IMR-90 (cell line): Measurements from ENCODE around the gene DRAP1. TPM values are rescaled to one million over a fixed set of nuclear protein-coding genes. Genes with fewer than 3 reads are reported as not detected.
A peak's percentile ranks its signal among the peaks of the same experiment; 100 is the strongest.

Experiments
- ATAC-seq: fragments of 200-7000 bp; cut with Tn5 transposase; 2 replicates; pipeline ENCODE4 v1.9.1; 2020; ENCODE audit warnings: low read depth, mild to moderate bottlenecking, moderate library complexity
- BruUV-seq: library from RNA; stranded (reverse); fragments of 400-500 nt; replicated peaks from 2 replicates; lab custom pipeline; 2021; lab: Mats Ljungman, UMichigan
- CTCF ChIA-PET: fragments of 300-600 bp; formaldehyde crosslinking; extraction: SDS; loops from one replicate; lab custom pipeline; 2021; ENCODE audit warnings: antibody characterized with exemption; lab: Yijun Ruan, JAX
- POLR2A ChIA-PET: fragments of 300-600 bp; sonication (Branson Sonifier 250); formaldehyde crosslinking; loops from one replicate; lab custom pipeline; 2022; ENCODE audit warnings: antibody characterized with exemption; ENCODE audit not compliant: unreplicated experiment; lab: Charles Lee
- DNase-seq: peaks from one replicate; pipeline ENCODE4 v3.0.0; 2013
- H2AFZ ChIP-seq: replicated peaks from 2 replicates; pipeline ENCODE3; 2013; ENCODE audit warnings: low read length, mild to moderate bottlenecking; ENCODE audit not compliant: poor library complexity
- H2AK5ac ChIP-seq: 2 replicates; pipeline ENCODE4 v1.6.1; 2013; ENCODE audit warnings: low read depth, low read length, inconsistent platforms
- H2AK9ac ChIP-seq: replicated peaks from 2 replicates; pipeline ENCODE3; 2013; ENCODE audit warnings: mild to moderate bottlenecking, low read depth, low read length, moderate library complexity; ENCODE audit not compliant: poor library complexity
- H2BK120ac ChIP-seq: 2 replicates; pipeline ENCODE4 v1.6.1; 2013; ENCODE audit warnings: low read depth, low read length, inconsistent platforms
- H2BK15ac ChIP-seq: 3 replicates; pipeline ENCODE4 v1.6.1; 2013; ENCODE audit warnings: low read depth, low read length, inconsistent platforms
- H2BK20ac ChIP-seq: 2 replicates; pipeline ENCODE4 v1.6.1; 2013; ENCODE audit warnings: low read depth, mild to moderate bottlenecking, inconsistent platforms, low read length, moderate library complexity
- H2BK5ac ChIP-seq: 2 replicates; pipeline ENCODE4 v1.6.1; 2013; ENCODE audit warnings: mild to moderate bottlenecking, low read depth, low read length, inconsistent platforms; ENCODE audit not compliant: poor library complexity, severe bottlenecking
- H3K14ac ChIP-seq: replicated peaks from 2 replicates; pipeline ENCODE4 v1.6.1; 2013; ENCODE audit warnings: low read depth, low read length, inconsistent platforms
- H3K18ac ChIP-seq: 2 replicates; pipeline ENCODE4 v1.6.1; 2013; ENCODE audit warnings: low read depth, low read length, control low read depth
- H3K23ac ChIP-seq: 2 replicates; pipeline ENCODE4 v1.6.1; 2013; ENCODE audit warnings: low read depth, low read length, inconsistent platforms
- H3K27ac ChIP-seq: 2 replicates; pipeline ENCODE4 v1.5.1; 2013; ENCODE audit warnings: mild to moderate bottlenecking, control low read depth, low read length; ENCODE audit not compliant: insufficient read depth
- H3K27me3 ChIP-seq: 2 replicates; pipeline ENCODE4 v1.6.1; 2013; ENCODE audit warnings: low read length; ENCODE audit not compliant: control insufficient read depth, insufficient read depth
- H3K36me3 ChIP-seq: 2 replicates; pipeline ENCODE4 v1.6.1; 2013; ENCODE audit warnings: low read length, mixed read lengths; ENCODE audit not compliant: control insufficient read depth, insufficient read depth
- H3K4ac ChIP-seq: 2 replicates; pipeline ENCODE4 v1.6.1; 2013; ENCODE audit warnings: low read depth, low read length, inconsistent platforms
- H3K4me1 ChIP-seq: 2 replicates; pipeline ENCODE4 v1.6.1; 2013; ENCODE audit warnings: low read length, mixed read lengths; ENCODE audit not compliant: control insufficient read depth, insufficient read depth
- H3K4me2 ChIP-seq: 2 replicates; pipeline ENCODE4 v1.6.1; 2013; ENCODE audit warnings: low read depth, mild to moderate bottlenecking, control low read depth, low read length, moderate library complexity
- H3K4me3 ChIP-seq: 2 replicates; pipeline ENCODE4 v1.5.1; 2013; ENCODE audit warnings: low read depth, mild to moderate bottlenecking, control low read depth, low read length, moderate library complexity; ENCODE audit not compliant: insufficient read depth
- H3K56ac ChIP-seq: 2 replicates; pipeline ENCODE4 v1.6.1; 2013; ENCODE audit warnings: low read length, inconsistent platforms; ENCODE audit not compliant: insufficient read depth; ENCODE audit errors: extremely low read depth
- H3K79me1 ChIP-seq, 2 experiments: 2 replicates each; pipeline ENCODE4 v1.6.1; 2013; ENCODE audit warnings: low read length in 2 of 2, inconsistent platforms in 1 of 2, low read depth in 1 of 2
- H3K9ac ChIP-seq: 2 replicates; pipeline ENCODE4 v1.6.1; 2013; ENCODE audit warnings: low read depth, low read length, control low read depth
- H3K9me1 ChIP-seq: 2 replicates; pipeline ENCODE4 v1.6.1; 2013; ENCODE audit warnings: low read length, inconsistent platforms; ENCODE audit not compliant: insufficient read depth
- H3K9me3 ChIP-seq: 2 replicates; pipeline ENCODE4 v1.6.1; 2013; ENCODE audit warnings: low read length; ENCODE audit not compliant: control insufficient read depth, insufficient read depth
- H4K20me1 ChIP-seq: 2 replicates; pipeline ENCODE4 v1.6.1; 2013; ENCODE audit warnings: low read length, inconsistent platforms; ENCODE audit not compliant: insufficient read depth
- H4K5ac ChIP-seq: 2 replicates; pipeline ENCODE4 v1.6.1; 2013; ENCODE audit warnings: mild to moderate bottlenecking, low read depth, low read length, control low read depth
- H4K8ac ChIP-seq, 2 experiments: 2 replicates each; pipeline ENCODE4 v1.6.1; 2013; ENCODE audit warnings: low read depth in 2 of 2, low read length in 2 of 2, control low read depth in 1 of 2, inconsistent platforms in 1 of 2
- H4K91ac ChIP-seq: 2 replicates; pipeline ENCODE4 v1.6.1; 2013; ENCODE audit warnings: low read depth, low read length, inconsistent platforms; ENCODE audit not compliant: insufficient read depth
- ELK1 ChIP-seq: fragments of 150-350 bp; IDR thresholded peaks from 2 replicates; pipeline ENCODE4 v1.6.1; 2016; ENCODE audit warnings: low read depth, mild to moderate bottlenecking, low read length, moderate library complexity, borderline replicate concordance
- FOS ChIP-seq: fragments of 150-350 bp; IDR thresholded peaks from 2 replicates; pipeline ENCODE4 v1.6.1; 2016; ENCODE audit warnings: low read depth, low read length
- MAFK ChIP-seq: IDR thresholded peaks from 2 replicates; pipeline ENCODE4 v1.6.1; 2012; ENCODE audit warnings: low read depth, low read length, improper control_type of control experiment
- POLR2A ChIP-seq: IDR thresholded peaks from 2 replicates; pipeline ENCODE4 v1.6.1; 2012; ENCODE audit warnings: mild to moderate bottlenecking, low read depth, low read length
- USF2 ChIP-seq: fragments of 150-350 bp; IDR thresholded peaks from 2 replicates; pipeline ENCODE4 v1.6.1; 2017; ENCODE audit warnings: mild to moderate bottlenecking, antibody characterized with exemption, low read length, low read depth
- WGBS, 2 experiments: methylation state at CpG; one replicate each; pipeline versions ENCODE4 v1.1.5 to v1.1.7; 2013; ENCODE audit warnings: missing lambda C conversion rate in 2 of 2; ENCODE audit not compliant: insufficient read length in 1 of 2; ENCODE audit errors: extremely low coverage in 2 of 2; 5-methylcytosine and 5-hydroxymethylcytosine counted together
- dilution Hi-C: fragments of 300-500 bp; cut with HindIII; formaldehyde crosslinking; loops from one replicate; pipeline ENCODE4 v1.14.3; 2018; ENCODE audit warnings: low sequenced_read_pairs; ENCODE audit not compliant: unreplicated experiment
- in situ Hi-C: fragments of 300-500 bp; cut with MboI; formaldehyde crosslinking; loops from 3 replicates; pipeline ENCODE4 v1.14.3; 2019; ENCODE audit warnings: low sequenced_read_pairs, inconsistent platforms, mixed read lengths
- intact Hi-C: fragments of 100-400 bp; cut with micrococcal nuclease; formaldehyde crosslinking; loops from 2 replicates; pipeline ENCODE4 v1.10.0; 2022
- polyA plus RNA-seq, 3 experiments: library from polyadenylated mRNA; depleted of rRNA; stranded (reverse); fragments of >200 nt; gene quantifications; 2 replicates each; pipeline ENCODE4 v1.2.3, GENCODE V29; 2012; ENCODE audit warnings: low replicate concordance in 1 of 3
- total RNA-seq: library from RNA; depleted of rRNA; stranded (reverse); fragments of >200 nt; gene quantifications from 2 replicates; pipeline ENCODE4 v1.2.3, GENCODE V29; 2012

Gene DRAP1
- total and polyA plus RNA-seq, 2 of the 4 experiments (the other 2 are of a cell fraction): 237 to 344 TPM

- TF ChIP-seq USF2: no peak
- TF ChIP-seq FOS: no peak
- TF ChIP-seq ELK1: no peak
- no peak for TF ChIP-seq POLR2A
- TF ChIP-seq MAFK: no peak
- dilution Hi-C loops (no loop called here), in situ Hi-C loops (no loop called here), intact Hi-C loops (no loop called here)
- Histone ChIP-seq H3K9me3 (no peaks in the 10 kb centered on the region), H2BK15ac (no peak overlapping the region), H2BK20ac (no peak overlapping the region), H2BK5ac (no peak overlapping the region), H2BK120ac (no peak overlapping the region), H4K20me1 (peaks cover 42% of the 10 kb centered on the region), H3K36me3 (peaks cover 56% of the 10 kb centered on the region), H3K18ac (no peak overlapping the region), H4K5ac (no peak overlapping the region), H2AK5ac (no peak overlapping the region), H3K79me1 (peaks cover 18 to 64% of the 10 kb centered on the region in 2 experiments), H3K9ac (no peak overlapping the region; the same call in 1 of the 2 replicates), H3K14ac (no peak overlapping the region), H3K4me1 (peaks cover 14% of the 10 kb centered on the region), H3K23ac (peak overlapping the region; percentile 93; the same call in 1 of the 2 replicates), H3K56ac (no peak overlapping the region), H3K27ac (peak overlapping the region; percentile 10; the same call in 1 of the 2 replicates), H2AFZ (no peak overlapping the region), H2AK9ac (peak overlapping the region; percentile 22), H3K4me3 (no peak overlapping the region), H3K4me2 (no peak overlapping the region), H3K9me1 (0 out of 2 replicates have a peak, but pooled peaks cover 5% of the 10 kb centered on the region), H4K8ac (peak overlapping the region in 1 of 2 experiments; percentile 26; a peak in 1 of 4 replicates), H3K4ac (no peak overlapping the region; the same call in 1 of the 2 replicates), H3K27me3 (no peaks in the 10 kb centered on the region), H4K91ac (no peak overlapping the region)
- WGBS, 2 experiments: 85% methylated on average over 5 of the region's 11 CpGs; no CpG with 5 or more reads in 1 of the 2 experiments
- BruUV-seq: no TSS peak
- ChIA-PET CTCF (no interaction called here), POLR2A (interaction anchor here (0.5 to 1.4 kb wide), 2 partner anchors 10 to 20 kb away, joined by 3 to 5 read pairs; partner anchors contain the start of gene CCDC85B)
- DNase-seq (no peak), ATAC-seq (no peak)
Measured at GRCh38 chr11:65870307-65870658, 48.9 kb upstream of the DRAP1 start.
